Measurements from ENCODE around the gene IL16. TPM values are rescaled to one million over a fixed set of nuclear protein-coding genes. Genes with fewer than 3 reads are reported as not detected.
"Not testable (repeated sequence)": the region's sequence is repeated elsewhere in the genome, so short reads cannot be mapped to it uniquely, and the experiment has no call there.

Gene IL16
- total RNA-seq, result 10 to 100 TPM; 58.8 to 63.1 TPM

GRCh38 chr15:81196576-81197254, at the start of gene IL16:
TSS of gene IL16 (plus strand) at chr15:81196879. CDS start at chr15:81225400, 28,521 bp downstream.
- Mint-ChIP-seq H3K36me3 (no peaks in the 10 kb centered on the region), H3K4me3 (no peak within 1 kb of the TSS), H3K27ac (no peak within 1 kb of the TSS), H3K4me1 (ENCODE audit: low read depth) (no peaks in the 10 kb centered on the region), H3K27me3 (peaks cover 10% of the 10 kb centered on the region), H3K9me3 (no peaks in the 10 kb centered on the region)
- ChIA-PET CTCF (no interaction called here), POLR2A (no interaction called here)
- intact Hi-C loops (cut with micrococcal nuclease), result no loop called here
- no peak for DNase-seq

GRCh38 chr15:81151389-81151788, 45.3 kb upstream of the IL16 start:
- no peaks in the 10 kb centered on the region for H3K9me3 Mint-ChIP-seq
- no peaks in the 10 kb centered on the region for H3K27me3 Mint-ChIP-seq
- ChIA-PET POLR2A (no interaction called here), CTCF (interaction anchor here (11.4 kb wide), 1 partner anchor 115 kb away, joined by 259 read pairs; no protein-coding TSS in a partner anchor)
- H3K4me1 Mint-ChIP-seq (ENCODE audit: low read depth), result no peaks in the 10 kb centered on the region
- H3K4me3 Mint-ChIP-seq, result no peak overlapping the region
- intact Hi-C loops (cut with micrococcal nuclease), result no loop called here
- no peaks in the 10 kb centered on the region for H3K36me3 Mint-ChIP-seq
- no peak overlapping the region for H3K27ac Mint-ChIP-seq
- DNase-seq, result no peak

GRCh38 chr15:81152339-81152738, 44.3 kb upstream of the IL16 start:
- no peaks in the 10 kb centered on the region for H3K4me1 Mint-ChIP-seq (ENCODE audit: low read depth)
- no peaks in the 10 kb centered on the region for H3K36me3 Mint-ChIP-seq
- no peak overlapping the region for H3K4me3 Mint-ChIP-seq
- H3K27ac Mint-ChIP-seq, result no peak overlapping the region
- CTCF ChIA-PET, result interaction anchor here (11.4 kb wide), 1 partner anchor 114 kb away, joined by 259 read pairs; no protein-coding TSS in a partner anchor
- no peak for DNase-seq
- POLR2A ChIA-PET, result no interaction called here
- no peaks in the 10 kb centered on the region for H3K9me3 Mint-ChIP-seq
- intact Hi-C loops (cut with micrococcal nuclease), result no loop called here
- no peaks in the 10 kb centered on the region for H3K27me3 Mint-ChIP-seq

- no peaks in the 10 kb centered on the region for H3K36me3 Mint-ChIP-seq
- CTCF ChIA-PET, result interaction anchor here (11.4 kb wide), 1 partner anchor 113 kb away, joined by 259 read pairs; no protein-coding TSS in a partner anchor
Measured at GRCh38 chr15:81152799-81153198, 43.9 kb upstream of the IL16 start.

GRCh38 chr15:81155375-81156218, 41.1 kb upstream of the IL16 start:
- DNase-seq, result no peak
- CTCF ChIA-PET, result interaction anchor here (0.6 to 11.4 kb wide), 16 partner anchors 10 to 245 kb away, joined by 3 to 259 read pairs (median 3); no protein-coding TSS in a partner anchor

More at GRCh38 chr15:81152799-81153198, 43.9 kb upstream of the IL16 start:
- no peak overlapping the region for H3K4me3 Mint-ChIP-seq
- H3K27ac Mint-ChIP-seq, result no peak overlapping the region
- no peaks in the 10 kb centered on the region for H3K4me1 Mint-ChIP-seq (ENCODE audit: low read depth)
- intact Hi-C loops (cut with micrococcal nuclease), result no loop called here
- H3K27me3 Mint-ChIP-seq, result no peaks in the 10 kb centered on the region
- H3K9me3 Mint-ChIP-seq, result no peaks in the 10 kb centered on the region
- no peak for DNase-seq
- POLR2A ChIA-PET, result no interaction called here

GRCh38 chr15:81156324-81156723, 40.4 kb upstream of the IL16 start:
- Mint-ChIP-seq H3K36me3 (no peaks in the 10 kb centered on the region), H3K9me3 (no peaks in the 10 kb centered on the region), H3K27ac (no peak overlapping the region), H3K4me3 (no peak overlapping the region), H3K27me3 (no peaks in the 10 kb centered on the region), H3K4me1 (ENCODE audit: low read depth) (peaks cover 7% of the 10 kb centered on the region)
- DNase-seq, result no peak
- intact Hi-C loops (cut with micrococcal nuclease), result no loop called here
- ChIA-PET POLR2A (interaction anchor here (0.6 kb wide), 1 partner anchor 175 kb away, joined by 5 read pairs; no protein-coding TSS in a partner anchor), CTCF (interaction anchor here (0.6 to 11.4 kb wide), 14 partner anchors 11 to 244 kb away, joined by 3 to 259 read pairs (median 3); no protein-coding TSS in a partner anchor)

More at GRCh38 chr15:81155375-81156218, 41.1 kb upstream of the IL16 start:
- Mint-ChIP-seq H3K9me3 (no peaks in the 10 kb centered on the region), H3K36me3 (no peaks in the 10 kb centered on the region), H3K4me3 (no peak overlapping the region), H3K27ac (no peak overlapping the region), H3K27me3 (no peaks in the 10 kb centered on the region), H3K4me1 (ENCODE audit: low read depth) (no peaks in the 10 kb centered on the region)
- POLR2A ChIA-PET, result interaction anchor here (0.6 kb wide), 1 partner anchor 175 kb away, joined by 5 read pairs; no protein-coding TSS in a partner anchor
- intact Hi-C loops (cut with micrococcal nuclease), result loop anchor here (1.0 kb wide), 1 partner anchor 111 kb away; no protein-coding TSS in a partner anchor

GRCh38 chr15:81157195-81157938, 39.3 kb upstream of the IL16 start:
- CTCF ChIA-PET, result interaction anchor here (0.9 to 11.4 kb wide), 3 partner anchors 62 to 188 kb away, joined by 3 to 259 read pairs (median 3); no protein-coding TSS in a partner anchor
- Mint-ChIP-seq H3K4me1 (ENCODE audit: low read depth) (peaks cover 17% of the 10 kb centered on the region), H3K27ac (no peak overlapping the region), H3K27me3 (peaks cover 1% of the 10 kb centered on the region), H3K36me3 (no peaks in the 10 kb centered on the region), H3K9me3 (no peaks in the 10 kb centered on the region), H3K4me3 (no peak overlapping the region)
- DNase-seq, result no peak
- POLR2A ChIA-PET, result no interaction called here
- intact Hi-C loops (cut with micrococcal nuclease), result no loop called here

GRCh38 chr15:81157939-81158223, 38.8 kb upstream of the IL16 start:
- intact Hi-C loops (cut with micrococcal nuclease), result no loop called here
- no peak for DNase-seq
- no peaks in the 10 kb centered on the region for H3K9me3 Mint-ChIP-seq
- peaks cover 3% of the 10 kb centered on the region for H3K27me3 Mint-ChIP-seq
- peaks cover 19% of the 10 kb centered on the region for H3K4me1 Mint-ChIP-seq (ENCODE audit: low read depth)
- ChIA-PET POLR2A (no interaction called here), CTCF (interaction anchor here (11.4 kb wide), 1 partner anchor 108 kb away, joined by 259 read pairs; no protein-coding TSS in a partner anchor)
- H3K4me3 Mint-ChIP-seq, result no peak overlapping the region
- H3K27ac Mint-ChIP-seq, result no peak overlapping the region
- no peaks in the 10 kb centered on the region for H3K36me3 Mint-ChIP-seq

- DNase-seq; H3K9me3 Mint-ChIP-seq; H3K27me3 Mint-ChIP-seq; intact Hi-C loops (cut with micrococcal nuclease); H3K4me3 Mint-ChIP-seq; H3K27ac Mint-ChIP-seq; H3K36me3 Mint-ChIP-seq; POLR2A ChIA-PET: not testable (repeated sequence)
- H3K4me1 Mint-ChIP-seq (ENCODE audit: low read depth), result peaks cover 19% of the 10 kb centered on the region
- CTCF ChIA-PET, result interaction anchor here (11.4 kb wide), 1 partner anchor 108 kb away, joined by 259 read pairs; no protein-coding TSS in a partner anchor
Measured at GRCh38 chr15:81158561-81158960, 38.1 kb upstream of the IL16 start.

GRCh38 chr15:81160312-81161159, 36.1 kb upstream of the IL16 start:
- Mint-ChIP-seq H3K4me1 (ENCODE audit: low read depth) (peaks cover 19% of the 10 kb centered on the region), H3K27me3 (peaks cover 3% of the 10 kb centered on the region), H3K4me3 (no peak overlapping the region), H3K36me3 (no peaks in the 10 kb centered on the region), H3K9me3 (no peaks in the 10 kb centered on the region), H3K27ac (no peak overlapping the region)
- ChIA-PET CTCF (interaction anchor here (0.7 to 11.4 kb wide), 2 partner anchors 54 to 106 kb away, joined by 3 to 259 read pairs; no protein-coding TSS in a partner anchor), POLR2A (no interaction called here)
- intact Hi-C loops (cut with micrococcal nuclease), result no loop called here
- no peak for DNase-seq

- Mint-ChIP-seq H3K27ac (no peak overlapping the region), H3K36me3 (no peaks in the 10 kb centered on the region), H3K27me3 (peaks cover 3% of the 10 kb centered on the region), H3K4me1 (ENCODE audit: low read depth) (peaks cover 19% of the 10 kb centered on the region), H3K9me3 (no peaks in the 10 kb centered on the region), H3K4me3 (no peak overlapping the region)
- CTCF ChIA-PET, result interaction anchor here (0.7 to 11.4 kb wide), 2 partner anchors 55 to 105 kb away, joined by 3 to 259 read pairs; no protein-coding TSS in a partner anchor
- peak; percentile 12 for DNase-seq
- POLR2A ChIA-PET, result no interaction called here
- intact Hi-C loops (cut with micrococcal nuclease), result no loop called here
Measured at GRCh38 chr15:81161160-81161673, 35.5 kb upstream of the IL16 start.
